ENCODE data around the gene ELAVL4.
"Not testable (repeated sequence)": the region's sequence is repeated elsewhere in the genome, so short reads cannot be mapped to it uniquely, and the experiment has no call there.

Gene ELAVL4

GRCh38 chr1:50126927-50127715 is 18.4 kb downstream of the ELAVL4 start:
- DNase-seq, result no peak

DNA sequence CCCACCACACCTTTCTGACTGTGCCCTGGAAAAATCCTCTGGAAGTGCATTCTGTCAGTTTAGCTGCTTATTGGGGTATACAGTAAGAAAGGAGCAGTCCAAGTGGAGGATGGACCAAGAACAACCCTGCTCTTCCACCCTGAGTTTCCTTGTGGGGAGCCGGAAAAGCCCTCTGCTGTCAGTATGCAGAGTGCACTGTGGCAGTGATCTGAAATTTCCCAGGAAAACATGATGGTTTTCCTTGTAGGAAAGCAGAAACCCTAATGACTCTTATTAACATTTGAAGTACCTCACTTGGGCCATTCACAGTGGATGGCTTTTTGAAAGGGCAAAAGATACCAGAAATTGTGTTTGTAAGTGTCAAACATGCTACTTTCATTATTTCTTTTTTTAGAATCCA is 20.5 kb downstream of the ELAVL4 start:
- DNase-seq, result no peak

- DNase-seq, result no peak
Measured at GRCh38 chr1:50132347-50132894, 23.7 kb downstream of the ELAVL4 start.

DNA sequence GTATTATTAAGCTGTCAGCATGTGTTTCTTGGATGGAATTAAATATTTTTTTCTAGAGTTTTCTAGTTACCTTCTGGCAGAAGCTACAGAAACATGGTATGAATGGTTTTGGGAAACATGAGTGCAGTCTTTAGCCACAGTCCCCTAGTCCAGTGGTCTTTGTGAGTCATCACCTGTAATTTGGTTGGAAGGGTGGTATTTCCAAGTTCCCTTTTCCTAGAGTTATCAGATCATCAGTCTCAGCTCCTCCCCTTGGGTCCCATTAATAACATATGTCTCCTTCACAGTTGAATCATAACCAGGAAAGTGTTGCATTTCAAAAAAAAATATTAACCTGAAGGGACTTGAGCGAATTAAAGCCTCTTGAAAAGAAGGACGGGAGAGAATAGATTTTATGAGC is 27.0 kb downstream of the ELAVL4 start:
- peak in 1 of 3 donors; percentile 10 for DNase-seq

GRCh38 chr1:50139339-50140181 is 30.8 kb downstream of the ELAVL4 start:
- no peak for DNase-seq

- no peak for DNase-seq
Measured at GRCh38 chr1:50140182-50140447, 31.4 kb downstream of the ELAVL4 start.

DNA sequence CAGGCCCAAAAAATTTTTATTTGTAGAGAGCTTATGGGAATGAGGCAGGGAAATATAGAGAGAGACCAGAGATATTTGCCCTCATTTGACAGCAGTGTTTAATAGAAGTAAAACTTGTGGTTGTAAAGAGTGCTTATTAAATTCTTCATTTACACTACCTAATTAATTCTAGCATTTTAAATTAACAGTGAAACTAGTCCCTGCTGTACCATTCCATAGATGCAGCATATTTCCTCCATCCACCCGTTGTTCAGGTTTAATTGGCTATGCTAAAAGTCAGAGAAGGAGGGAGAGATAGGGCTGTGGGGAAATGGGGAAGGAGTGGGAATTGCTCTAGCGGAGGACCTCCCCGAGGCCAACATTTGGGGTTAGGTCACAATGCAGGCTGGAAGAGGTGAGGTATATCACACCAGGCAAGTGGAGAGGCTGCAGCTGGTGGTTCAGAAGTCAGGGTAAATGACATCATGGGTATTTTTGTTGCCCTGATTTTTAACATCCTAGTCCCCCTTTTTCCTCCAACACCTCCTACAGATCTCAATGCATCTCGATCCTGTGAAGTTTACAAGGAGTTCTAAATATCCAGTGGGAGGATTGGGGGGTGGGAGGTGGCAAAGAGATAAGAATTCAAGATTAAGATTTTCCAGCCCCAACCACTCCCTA is 38.6 kb downstream of the ELAVL4 start:
- no peak for DNase-seq

DNA sequence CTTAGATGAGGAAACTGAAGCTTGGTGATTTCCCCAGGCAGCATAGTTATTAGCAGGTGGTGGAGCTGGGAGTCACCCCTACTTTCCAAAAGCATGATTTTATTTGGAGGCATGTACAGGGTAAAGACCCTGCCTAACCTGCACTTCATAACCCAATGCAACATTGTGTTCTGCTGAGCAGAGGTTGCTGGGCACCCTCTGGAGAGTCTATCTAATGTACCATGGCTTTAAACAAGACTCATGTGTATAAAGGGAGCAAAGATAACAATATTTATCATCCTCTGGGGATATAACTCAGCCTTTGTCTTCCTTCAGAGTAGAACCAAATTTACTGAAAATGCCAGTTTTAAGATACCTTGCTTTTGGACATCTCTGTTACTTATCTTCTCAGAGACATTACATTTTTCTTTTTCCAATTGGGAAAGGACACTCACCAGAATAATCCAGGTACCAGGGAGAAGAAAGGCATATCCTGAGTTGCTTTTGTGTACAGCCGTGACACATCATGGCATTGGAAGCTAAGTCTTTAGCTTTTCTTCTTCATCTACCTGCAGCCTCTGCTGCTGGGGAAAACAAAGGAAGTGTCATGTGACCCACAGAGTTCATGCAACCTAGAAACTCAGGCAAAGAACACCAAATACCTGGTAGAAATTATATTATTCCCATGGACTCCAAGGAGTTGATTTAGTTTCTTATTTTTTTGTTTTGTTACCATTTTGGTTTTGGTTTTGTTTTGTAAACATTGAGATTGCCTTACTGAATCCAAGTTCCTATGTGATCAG is 39.6 kb downstream of the ELAVL4 start:
- no peak for DNase-seq

DNA sequence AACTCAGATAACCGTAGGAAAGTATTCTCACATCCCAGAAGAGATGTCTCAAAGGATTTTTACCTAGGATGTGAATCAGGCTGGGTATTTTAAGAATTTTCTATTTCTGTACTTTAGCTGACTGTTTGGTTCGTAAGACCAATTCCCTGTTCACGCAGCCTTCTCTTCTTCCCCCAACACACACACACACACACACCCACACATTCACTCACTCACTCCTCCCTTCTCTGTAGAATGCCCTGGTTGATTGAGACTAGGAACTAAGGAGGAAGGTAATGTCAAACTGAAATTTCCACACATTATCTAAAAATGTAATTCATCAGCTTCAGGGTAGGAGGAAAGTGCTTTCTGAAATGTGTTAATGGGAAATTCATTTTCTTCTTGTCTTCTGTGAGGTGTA is 43.5 kb downstream of the ELAVL4 start:
- no peak for DNase-seq

DNA sequence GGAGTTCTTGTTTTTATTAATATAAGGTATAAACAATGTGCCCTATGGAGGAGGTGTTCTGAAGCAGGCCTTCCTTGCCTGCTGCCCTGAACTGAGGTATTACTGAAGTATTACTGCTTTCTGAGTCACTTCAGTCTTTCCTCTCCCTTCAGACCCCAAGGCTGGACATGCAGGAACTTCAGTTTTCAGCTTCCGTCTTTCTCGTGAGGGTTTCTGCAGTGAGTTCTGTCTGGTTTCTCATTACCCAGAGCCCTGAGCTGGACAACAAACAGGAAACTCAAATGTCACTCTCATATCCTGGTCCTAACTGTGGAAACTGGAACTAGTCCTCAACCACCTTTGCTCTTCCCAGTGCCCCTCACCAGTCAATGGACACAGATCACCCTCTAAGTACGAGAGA is 46.8 kb downstream of the ELAVL4 start:
- peak; percentile 24 to 48 (median 36) for DNase-seq

DNA sequence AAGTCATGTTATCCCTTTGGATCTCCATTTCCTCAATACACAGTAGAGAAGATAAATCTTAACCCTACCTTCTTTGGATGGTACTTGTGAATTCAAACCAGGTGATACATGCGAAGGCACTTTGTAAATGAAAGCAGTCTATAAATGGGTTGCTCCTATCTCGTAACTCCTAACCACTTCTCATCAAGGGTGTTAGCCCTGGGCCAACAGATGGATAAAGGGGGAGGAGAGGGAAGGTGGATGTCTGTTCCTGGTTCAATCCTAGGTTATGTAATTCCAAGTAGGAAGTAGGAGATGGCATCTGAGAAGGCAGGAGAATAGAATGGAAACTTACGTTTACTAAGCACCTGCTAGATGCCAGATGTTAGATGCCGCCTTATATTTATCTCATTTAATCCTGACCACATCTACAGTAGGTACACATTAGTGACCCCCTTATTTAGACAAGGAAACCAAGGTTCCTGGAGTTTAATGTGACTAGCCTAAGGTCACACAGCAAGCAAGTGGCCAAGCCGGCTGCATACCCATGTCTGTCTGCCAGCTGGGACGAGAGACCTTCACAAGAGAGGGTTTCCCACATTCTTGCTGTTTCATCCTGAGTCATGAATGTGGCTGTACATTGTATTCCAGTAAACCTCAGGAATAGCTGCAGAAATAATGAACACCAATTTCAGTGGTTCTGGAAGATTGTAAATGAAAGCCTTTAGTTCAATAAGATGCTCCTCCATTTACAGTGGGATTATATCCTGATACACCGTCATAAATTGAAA is 47.7 kb downstream of the ELAVL4 start:
- DNase-seq, result no peak

- no peak for DNase-seq
Measured at GRCh38 chr1:50157306-50157941, 48.7 kb downstream of the ELAVL4 start.

- DNase-seq, result no peak
Measured at GRCh38 chr1:50158421-50158820, 49.7 kb downstream of the ELAVL4 start.

- DNase-seq, result no peak
Measured at GRCh38 chr1:50163680-50164079, 55.0 kb downstream of the ELAVL4 start.

DNA sequence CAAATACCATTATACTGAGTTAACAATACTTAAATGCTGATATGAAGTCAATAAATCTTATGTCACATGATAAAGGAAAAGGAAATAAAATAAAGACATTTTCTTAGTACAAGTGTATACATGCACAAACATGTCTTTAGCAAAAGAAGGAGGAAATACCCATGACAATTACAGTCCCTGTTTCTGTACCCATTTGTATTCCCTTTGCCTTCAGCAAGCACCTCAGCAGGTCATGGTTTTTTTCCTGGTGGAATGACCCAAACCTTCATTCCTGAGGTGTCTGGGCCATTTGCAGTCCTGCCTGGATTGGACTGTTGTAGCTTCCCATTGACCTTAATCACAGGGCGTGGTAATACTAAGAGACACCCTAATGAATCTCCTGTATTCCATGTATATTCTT is 57.6 kb downstream of the ELAVL4 start:
- DNase-seq, result not testable (repeated sequence)

GRCh38 chr1:50172299-50172698 is 63.6 kb downstream of the ELAVL4 start:
- DNase-seq, result no peak

- no peak for DNase-seq
Measured at GRCh38 chr1:50174101-50174500, 65.4 kb downstream of the ELAVL4 start.

GRCh38 chr1:50175719-50176639 is 67.3 kb downstream of the ELAVL4 start:
- DNase-seq, result no peak

DNA sequence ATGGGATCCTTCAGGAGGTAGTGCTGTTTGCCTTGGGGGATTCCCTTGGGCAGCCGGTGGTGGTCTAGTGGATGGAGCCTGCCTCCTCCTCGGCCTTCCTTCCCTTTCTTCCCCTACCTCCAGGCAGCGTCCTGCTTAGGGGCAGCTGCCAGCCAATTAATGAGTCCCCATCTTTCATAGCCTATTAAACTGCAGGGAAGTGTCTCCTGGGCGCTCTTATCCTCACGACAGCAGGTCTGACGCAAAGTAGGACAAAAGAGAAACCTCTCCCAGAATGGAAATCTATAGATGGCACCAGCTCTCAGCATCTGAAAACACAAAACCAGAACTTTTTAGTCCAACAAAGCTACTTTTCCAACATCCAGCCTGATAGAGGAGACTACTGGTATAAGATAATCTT is 69.3 kb downstream of the ELAVL4 start:
- no peak for DNase-seq

DNA sequence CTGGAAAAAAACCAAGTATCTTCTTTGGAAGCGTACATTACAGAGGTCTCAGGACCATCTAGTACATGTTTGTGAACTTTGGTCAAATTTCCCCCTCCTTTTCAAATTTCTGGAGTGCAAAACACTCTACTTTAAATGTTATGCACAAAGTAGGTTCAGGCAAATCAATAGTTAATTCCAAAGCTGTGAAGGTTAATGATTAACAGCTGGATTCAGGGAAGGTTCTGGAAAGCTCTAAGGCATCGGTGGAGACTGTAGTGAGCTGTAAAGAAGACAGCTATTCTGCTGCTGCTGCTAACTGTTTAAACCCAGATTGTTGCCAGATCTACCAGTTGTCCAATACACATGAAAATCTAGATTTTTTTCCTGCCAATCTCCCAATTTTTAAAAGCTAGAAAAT is 70.9 kb downstream of the ELAVL4 start:
- DNase-seq, result no peak

Measured in suppressor macrophage treated with lipopolysaccharide for 1 hour (primary cell).